Activated CD8-positive, alpha-beta T cell treated with anti-CD3 and anti-CD28 coated beads, Interleukin-2, amount 10 ng/mL, durations not matched to agents 7 days and 5 days (primary cell): ENCODE results near the gene FAAP24. TPM values are rescaled to one million over a fixed set of nuclear protein-coding genes. Genes with fewer than 3 reads are reported as not detected.
A peak's percentile ranks its signal among the peaks of the same experiment; 100 is the strongest.
"Not testable (repeated sequence)": the region's sequence is repeated elsewhere in the genome, so short reads cannot be mapped to it uniquely, and the experiment has no call there.

Source experiments
- ATAC-seq: fragments of 150-1000 bp; cut with Tn5 transposase; one replicate; pipeline ENCODE4 v1.10.0; 2021; ENCODE audit warnings: moderate library complexity
- CTCF ChIA-PET: fragments of 350-600 bp; sonication (Branson Sonifier 250); formaldehyde crosslinking; loops from one replicate; lab custom pipeline; 2021; ENCODE audit warnings: antibody characterized with exemption; lab: Charles Lee
- POLR2A ChIA-PET: fragments of 350-600 bp; sonication (Branson Sonifier 250); formaldehyde crosslinking; loops from one replicate; lab custom pipeline; 2021; ENCODE audit warnings: antibody characterized with exemption; lab: Charles Lee
- DNase-seq: peaks from one replicate; pipeline ENCODE4 v3.0.0-alpha.2; 2020
- H3K27ac Mint-ChIP-seq: one replicate; pipeline ENCODE4 v1.8.0; 2021; ENCODE audit warnings: mild to moderate bottlenecking, mixed read lengths
- H3K27me3 Mint-ChIP-seq: one replicate; pipeline ENCODE4 v1.8.0; 2021; ENCODE audit warnings: low read depth, mixed read lengths
- H3K36me3 Mint-ChIP-seq: one replicate; pipeline ENCODE4 v1.8.0; 2021; ENCODE audit warnings: low read depth, mixed read lengths
- H3K4me1 Mint-ChIP-seq: one replicate; pipeline ENCODE4 v1.8.0; 2021; ENCODE audit warnings: low read depth, mixed read lengths
- H3K4me3 Mint-ChIP-seq: one replicate; pipeline ENCODE4 v1.8.0; 2021; ENCODE audit warnings: mild to moderate bottlenecking, mixed read lengths
- H3K9me3 Mint-ChIP-seq: one replicate; pipeline ENCODE4 v1.8.0; 2022; ENCODE audit warnings: mixed read lengths; ENCODE audit not compliant: insufficient read depth
- total RNA-seq, 2 experiments: library from RNA; stranded (reverse); gene quantifications; one replicate each; pipeline ENCODE4 v1.2.3, GENCODE V29; 2021

The FAAP24 gene
- total RNA-seq, 2 experiments from 2014 or later, result 8.8 to 8.9 TPM

DNA sequence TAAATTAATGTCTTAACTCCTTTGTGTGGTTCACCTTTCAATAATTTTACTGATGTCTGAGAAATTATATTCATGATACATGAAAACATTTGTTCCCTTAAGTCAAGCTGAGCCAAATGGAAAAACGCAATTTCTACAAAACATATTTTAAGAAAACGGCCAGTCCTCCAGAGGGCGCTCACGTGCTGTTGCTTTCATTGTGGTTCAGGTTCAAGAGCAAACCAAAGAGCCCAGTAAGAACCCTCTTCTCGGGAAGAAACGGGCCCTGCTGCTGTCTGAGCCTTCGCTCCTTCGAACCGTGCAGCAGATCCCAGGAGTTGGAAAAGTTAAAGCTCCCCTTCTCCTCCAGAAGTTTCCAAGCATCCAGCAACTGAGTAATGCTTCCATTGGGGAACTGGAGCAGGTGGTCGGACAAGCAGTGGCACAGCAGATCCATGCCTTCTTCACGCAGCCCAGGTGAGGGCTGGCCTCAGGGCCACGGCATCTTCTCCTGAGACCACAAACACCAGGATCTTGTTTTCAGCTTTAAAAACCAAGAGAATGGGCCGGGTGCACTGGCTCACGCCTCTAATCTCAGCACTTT, 4.3 kb downstream of the FAAP24 start:
- peaks cover 11% of the 10 kb centered on the region for H3K4me1 Mint-ChIP-seq
- DNase-seq, result peak; percentile 86
- ChIA-PET POLR2A (no interaction called here), CTCF (interaction anchor here (0.7 to 3.1 kb wide), 21 partner anchors 9 to 303 kb away, joined by 3 to 15 read pairs (median 4); partner anchors contain the start of genes GPATCH1 and NUDT19)
- H3K27me3 Mint-ChIP-seq, result no peaks in the 10 kb centered on the region
- no peak for ATAC-seq
- H3K36me3 Mint-ChIP-seq, result peaks cover 25% of the 10 kb centered on the region
- H3K9me3 Mint-ChIP-seq, result no peaks in the 10 kb centered on the region
- no peak overlapping the region for H3K27ac Mint-ChIP-seq
- H3K4me3 Mint-ChIP-seq, result no peak overlapping the region

DNA sequence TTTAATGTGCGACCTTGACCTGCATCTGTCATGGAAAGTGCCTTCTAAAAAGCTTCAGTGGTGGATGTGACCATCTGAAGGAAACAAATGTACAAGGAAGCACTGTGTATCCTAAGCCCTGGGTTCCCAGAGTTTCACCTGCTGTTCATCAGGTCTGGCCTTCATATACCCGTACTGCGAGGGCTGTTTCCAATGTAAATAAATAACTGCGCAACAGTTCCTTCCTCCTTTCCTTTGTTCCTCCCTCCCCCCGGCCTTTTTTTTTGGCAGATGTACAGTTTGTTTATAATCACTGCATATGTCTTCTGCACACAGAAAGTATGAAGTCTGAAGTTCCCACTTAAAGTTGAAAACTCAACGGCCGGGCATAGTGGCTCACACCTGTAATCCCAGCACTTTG, 5.2 kb downstream of the FAAP24 start:
- H3K36me3 Mint-ChIP-seq, result peaks cover 19% of the 10 kb centered on the region
- CTCF ChIA-PET, result interaction anchor here (0.8 to 3.1 kb wide), 9 partner anchors 10 to 304 kb away, joined by 3 to 15 read pairs (median 6); partner anchors contain the start of gene GPATCH1
- no peak overlapping the region for H3K4me3 Mint-ChIP-seq
- DNase-seq (no peak), ATAC-seq (no peak)
- peaks cover 7% of the 10 kb centered on the region for H3K4me1 Mint-ChIP-seq
- POLR2A ChIA-PET, result no interaction called here
- no peaks in the 10 kb centered on the region for H3K9me3 Mint-ChIP-seq
- H3K27me3 Mint-ChIP-seq, result no peaks in the 10 kb centered on the region
- H3K27ac Mint-ChIP-seq, result no peak overlapping the region

DNA sequence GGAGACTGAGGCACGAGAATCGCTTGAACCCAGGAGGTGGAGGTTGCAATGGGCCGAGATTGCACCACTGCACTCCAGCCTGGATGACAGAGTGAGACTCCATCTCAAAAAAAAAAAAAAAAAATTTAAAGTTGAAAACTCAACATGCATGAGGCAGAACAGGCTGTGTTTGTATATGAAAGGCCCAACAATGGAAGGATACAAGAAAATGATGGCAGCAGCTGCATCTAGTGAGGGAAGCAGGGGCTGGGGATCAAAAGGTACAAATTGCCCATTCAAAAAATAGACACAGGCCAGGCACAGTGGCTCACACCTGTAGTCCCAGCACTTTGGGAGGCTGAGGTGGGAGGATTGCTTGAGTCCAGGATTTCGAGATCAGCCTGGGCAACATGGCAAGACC, 5.8 kb downstream of the FAAP24 start:
- H3K36me3 Mint-ChIP-seq, result peaks cover 19% of the 10 kb centered on the region
- H3K27ac Mint-ChIP-seq, H3K4me1 Mint-ChIP-seq, H3K27me3 Mint-ChIP-seq, ATAC-seq, H3K4me3 Mint-ChIP-seq, POLR2A ChIA-PET, DNase-seq, H3K9me3 Mint-ChIP-seq: not testable (repeated sequence)
- CTCF ChIA-PET, result interaction anchor here (0.8 to 3.1 kb wide), 2 partner anchors 141 to 207 kb away, joined by 3 to 15 read pairs; no protein-coding TSS in a partner anchor

DNA sequence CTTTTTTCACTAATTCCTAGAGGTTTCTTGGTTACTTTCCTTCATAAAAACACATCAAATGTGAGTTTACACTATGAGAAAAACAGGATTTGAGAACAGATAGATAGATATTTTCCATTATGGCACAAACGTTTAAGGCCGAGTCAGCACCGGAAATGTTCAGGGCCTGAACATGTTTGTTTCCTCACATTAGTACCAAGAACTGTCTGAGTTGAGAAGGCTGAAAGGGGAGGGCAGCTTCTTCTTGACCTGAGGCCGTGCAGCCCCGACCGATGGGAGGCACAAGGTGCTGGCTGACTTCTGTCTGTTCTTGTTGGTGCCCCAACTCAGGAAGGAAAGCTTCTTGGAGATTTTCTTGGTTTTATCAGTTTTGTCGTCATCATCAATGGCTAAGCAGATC, 7.8 kb downstream of the FAAP24 start:
- ATAC-seq, H3K9me3 Mint-ChIP-seq, H3K27ac Mint-ChIP-seq, POLR2A ChIA-PET, H3K27me3 Mint-ChIP-seq, H3K4me3 Mint-ChIP-seq, CTCF ChIA-PET, DNase-seq, H3K4me1 Mint-ChIP-seq: not testable (repeated sequence)
- H3K36me3 Mint-ChIP-seq, result peaks cover 16% of the 10 kb centered on the region

DNA sequence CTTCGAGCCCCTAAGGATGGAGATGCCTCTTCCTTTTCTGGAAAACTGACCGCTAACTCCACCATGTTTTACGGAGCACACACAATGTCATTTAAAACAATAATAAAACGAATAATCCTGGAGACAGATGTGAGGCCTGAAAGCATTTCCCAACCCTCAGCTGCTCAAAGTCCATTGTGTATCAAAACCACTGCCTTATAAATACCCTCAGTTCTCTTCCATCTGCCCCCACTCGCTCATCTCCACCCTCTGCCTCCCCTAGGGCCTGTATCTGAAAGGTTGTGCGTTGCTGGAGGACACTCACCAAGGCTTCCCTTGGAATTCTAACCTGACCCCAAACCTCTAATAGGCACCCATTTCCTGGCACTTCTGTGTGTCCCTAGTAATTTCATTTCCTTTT, 10.4 kb downstream of the FAAP24 start:
- H3K27me3 Mint-ChIP-seq, ATAC-seq, H3K9me3 Mint-ChIP-seq, POLR2A ChIA-PET, H3K36me3 Mint-ChIP-seq, H3K4me3 Mint-ChIP-seq, H3K27ac Mint-ChIP-seq, H3K4me1 Mint-ChIP-seq, CTCF ChIA-PET, DNase-seq: not testable (repeated sequence)

DNA sequence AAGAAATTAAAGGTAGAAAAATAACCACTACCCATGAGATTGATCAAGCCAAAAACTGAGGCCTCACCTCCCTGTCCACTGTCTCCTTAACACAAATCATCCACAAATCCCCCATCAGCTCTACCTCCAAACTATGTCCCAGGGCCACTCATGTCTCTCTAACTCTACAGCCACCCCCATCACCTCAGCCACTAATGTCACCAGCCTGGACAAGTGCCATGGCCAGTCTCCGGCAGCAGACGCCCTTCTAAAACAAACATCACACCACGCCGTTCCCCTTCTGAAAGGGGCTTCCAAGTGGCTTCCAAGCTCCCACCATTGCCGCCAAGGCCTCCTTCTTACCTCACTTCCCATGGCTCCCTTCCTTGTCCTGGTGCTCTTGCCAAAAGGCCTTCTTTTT, 16.2 kb downstream of the FAAP24 start:
- not testable (repeated sequence) for H3K9me3 Mint-ChIP-seq, H3K4me3 Mint-ChIP-seq

DNA sequence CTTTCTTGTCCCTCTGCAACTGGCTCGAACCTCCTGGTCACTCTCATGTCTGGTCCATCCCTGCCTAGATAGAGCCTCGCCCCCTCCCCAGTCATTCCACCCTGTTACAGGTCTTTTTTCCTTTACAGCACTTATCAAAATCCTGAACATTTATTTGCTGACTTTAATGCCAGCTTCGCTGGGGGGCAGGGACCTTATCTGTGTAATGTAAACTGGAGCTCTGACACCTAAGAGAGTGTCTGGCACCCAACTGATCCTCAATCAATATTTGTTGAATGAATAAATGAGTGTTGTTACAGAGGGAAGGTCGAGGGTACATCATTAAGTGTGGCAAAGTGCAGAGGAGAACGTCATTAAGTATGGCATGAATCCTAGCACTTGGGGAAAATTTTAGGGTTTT, 16.7 kb downstream of the FAAP24 start:
- Mint-ChIP-seq H3K36me3 (no peaks in the 10 kb centered on the region), H3K27me3 (no peaks in the 10 kb centered on the region), H3K9me3 (no peaks in the 10 kb centered on the region), H3K27ac (no peak overlapping the region), H3K4me1 (peaks cover 7% of the 10 kb centered on the region), H3K4me3 (no peak overlapping the region)
- POLR2A ChIA-PET, result no interaction called here
- CTCF ChIA-PET, result no interaction called here
- DNase-seq, result no peak
- ATAC-seq, result no peak

More for the DNA sequence above, 16.2 kb downstream of the FAAP24 start:
- ATAC-seq, H3K4me1 Mint-ChIP-seq, DNase-seq, H3K27me3 Mint-ChIP-seq, H3K27ac Mint-ChIP-seq, H3K36me3 Mint-ChIP-seq, CTCF ChIA-PET, POLR2A ChIA-PET: not testable (repeated sequence)

DNA sequence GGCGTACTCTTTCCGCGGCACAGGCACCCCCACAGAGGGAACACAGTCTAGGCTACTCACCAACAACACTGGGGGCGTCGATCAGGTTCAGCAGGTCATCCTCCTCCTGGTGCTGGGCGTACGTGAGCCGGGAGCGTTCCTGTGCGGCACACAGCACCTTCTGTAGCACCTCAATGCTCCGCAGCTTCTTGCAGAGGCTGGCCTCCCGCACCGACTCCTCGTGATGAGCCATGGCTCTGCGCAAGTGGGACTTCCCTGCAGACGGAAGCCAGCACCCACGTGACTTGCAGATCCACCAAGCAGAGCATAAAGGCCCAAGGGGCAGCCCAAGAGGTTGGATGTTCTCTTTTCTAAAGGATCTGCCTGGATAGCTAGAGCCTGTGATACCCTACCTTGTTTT, 23.9 kb downstream of the FAAP24 start:
- CTCF ChIA-PET, H3K27ac Mint-ChIP-seq, DNase-seq, H3K36me3 Mint-ChIP-seq, ATAC-seq, POLR2A ChIA-PET, H3K27me3 Mint-ChIP-seq, H3K4me3 Mint-ChIP-seq, H3K9me3 Mint-ChIP-seq: not testable (repeated sequence)
- peaks cover 33% of the 10 kb centered on the region for H3K4me1 Mint-ChIP-seq

DNA sequence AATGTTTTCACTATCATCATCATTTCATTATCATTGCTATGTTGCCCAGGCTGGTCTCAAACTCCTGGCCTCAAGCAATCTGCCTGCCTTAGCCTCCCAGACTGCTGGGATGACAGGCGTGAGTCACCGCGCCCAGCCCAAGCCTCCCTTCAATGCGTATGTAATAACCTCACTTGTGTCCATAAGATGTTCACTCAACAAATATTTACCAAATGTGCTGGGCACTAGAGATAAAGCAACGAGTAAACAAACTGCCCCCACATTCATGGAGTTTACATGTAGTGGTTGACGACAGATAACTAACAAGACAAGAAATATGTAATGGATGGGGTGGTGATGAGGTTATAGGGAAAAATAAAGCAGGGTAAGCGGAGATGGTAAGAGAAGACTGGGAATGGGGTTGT, 25.0 kb downstream of the FAAP24 start:
- H3K27me3 Mint-ChIP-seq, H3K9me3 Mint-ChIP-seq, ATAC-seq, H3K4me3 Mint-ChIP-seq, DNase-seq, H3K27ac Mint-ChIP-seq, CTCF ChIA-PET, POLR2A ChIA-PET, H3K36me3 Mint-ChIP-seq: not testable (repeated sequence)
- H3K4me1 Mint-ChIP-seq, result peaks cover 27% of the 10 kb centered on the region

DNA sequence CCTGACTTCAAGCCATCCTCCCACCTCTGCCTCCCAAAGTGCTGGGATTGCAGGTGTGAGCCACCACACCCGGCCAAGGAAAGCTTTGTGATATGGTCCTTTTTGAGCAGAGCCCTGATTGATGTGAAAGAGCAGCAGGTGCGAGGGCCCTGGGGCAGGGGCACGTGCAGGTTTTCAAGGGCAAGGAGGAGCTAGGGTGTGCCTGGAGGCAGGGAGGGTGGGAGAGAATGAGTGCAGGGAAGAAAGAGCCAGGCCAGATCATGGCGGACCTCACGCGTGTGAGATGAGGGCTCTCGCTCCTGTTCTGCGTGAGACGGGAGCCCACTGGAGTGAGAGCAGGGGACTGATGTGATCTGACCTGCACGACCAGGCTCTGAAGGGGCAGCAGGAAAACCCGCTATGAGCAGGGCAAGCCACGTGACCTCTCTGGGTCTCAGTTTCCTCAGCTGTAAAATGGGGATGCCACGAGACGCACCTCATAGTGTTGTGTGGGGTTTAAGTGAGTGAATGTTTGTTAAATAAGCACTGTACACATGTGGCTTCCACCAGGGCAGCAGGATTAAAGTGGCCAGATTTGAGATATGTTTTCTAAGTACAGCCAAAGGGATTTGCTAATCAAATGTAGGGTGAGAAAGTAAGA, 25.8 kb downstream of the FAAP24 start:
- ATAC-seq (no peak), DNase-seq (no peak)
- CTCF ChIA-PET, result no interaction called here
- Mint-ChIP-seq H3K4me1 (peaks cover 27% of the 10 kb centered on the region), H3K27ac (peak overlapping the region; percentile 64), H3K4me3 (no peak overlapping the region), H3K36me3 (peaks cover 3% of the 10 kb centered on the region), H3K27me3 (no peaks in the 10 kb centered on the region), H3K9me3 (no peaks in the 10 kb centered on the region)
- POLR2A ChIA-PET, result no interaction called here

DNA sequence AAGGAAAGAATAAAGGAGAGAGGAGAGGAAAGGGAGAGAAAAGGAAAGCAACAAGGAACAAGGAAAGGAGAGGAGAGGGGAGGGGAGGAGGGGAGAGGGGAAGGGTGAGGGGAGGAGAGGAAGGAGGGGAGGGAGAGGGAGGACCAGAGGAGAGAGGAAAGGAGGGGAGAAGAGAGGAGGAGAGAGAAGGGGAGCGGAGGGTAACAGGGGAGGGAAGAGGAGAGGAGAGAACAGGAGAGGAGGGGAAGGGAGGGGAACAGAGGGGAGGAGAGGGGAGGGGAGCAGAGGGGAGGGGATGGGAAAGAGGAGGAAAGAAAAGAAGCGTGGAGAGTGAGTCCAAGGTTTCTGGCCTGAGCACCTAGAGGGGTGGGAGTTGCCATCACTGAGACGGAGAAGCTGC, 26.7 kb downstream of the FAAP24 start:
- ATAC-seq (no peak), DNase-seq (no peak)
- no peaks in the 10 kb centered on the region for H3K9me3 Mint-ChIP-seq
- peak overlapping the region; percentile 10 for H3K27ac Mint-ChIP-seq
- CTCF ChIA-PET, result interaction anchor here (0.9 kb wide), 1 partner anchor 23 kb away, joined by 3 read pairs; no protein-coding TSS in a partner anchor
- no peak overlapping the region for H3K4me3 Mint-ChIP-seq
- H3K27me3 Mint-ChIP-seq, result no peaks in the 10 kb centered on the region
- peaks cover 27% of the 10 kb centered on the region for H3K4me1 Mint-ChIP-seq
- peaks cover 3% of the 10 kb centered on the region for H3K36me3 Mint-ChIP-seq
- POLR2A ChIA-PET, result no interaction called here

DNA sequence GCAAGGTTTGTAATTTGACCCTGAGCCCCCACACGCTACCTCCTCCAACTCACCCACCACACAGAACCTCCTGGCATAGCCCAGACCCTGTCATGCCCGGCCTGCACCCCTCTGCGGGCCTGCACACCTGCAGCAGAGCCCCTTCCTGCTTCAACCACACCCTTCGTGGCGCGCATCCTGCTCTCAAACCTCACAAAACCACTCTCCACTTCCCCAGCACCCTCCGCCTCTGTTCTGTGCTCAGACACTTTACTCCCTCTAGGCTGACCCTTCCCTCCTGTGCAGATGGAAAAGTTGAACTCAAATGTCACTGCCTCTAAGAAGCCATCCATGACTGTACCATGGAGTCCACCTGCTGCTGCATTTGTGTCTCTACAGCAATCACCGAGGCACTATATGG, 28.5 kb downstream of the FAAP24 start:
- peak overlapping the region; percentile 86 for H3K27ac Mint-ChIP-seq
- H3K27me3 Mint-ChIP-seq, result no peaks in the 10 kb centered on the region
- peak overlapping the region; percentile 32 for H3K4me3 Mint-ChIP-seq
- H3K4me1 Mint-ChIP-seq, result peaks cover 27% of the 10 kb centered on the region
- POLR2A ChIA-PET, result no interaction called here
- ATAC-seq (peak; percentile 86), DNase-seq (peak; percentile 75)
- H3K36me3 Mint-ChIP-seq, result peaks cover 3% of the 10 kb centered on the region
- CTCF ChIA-PET, result interaction anchor here (1.7 kb wide), 1 partner anchor 81 kb away, joined by 4 read pairs; the partner anchor contains the start of gene GPATCH1
- no peaks in the 10 kb centered on the region for H3K9me3 Mint-ChIP-seq
